Chondrocyte (in vitro differentiated cells): ENCODE results near the gene KAZALD1. TPM values are rescaled to one million over a fixed set of nuclear protein-coding genes. Genes with fewer than 3 reads are reported as not detected.

Source experiments
- DNase-seq: peaks from one replicate; pipeline ENCODE4 v3.0.0; 2021; ENCODE audit warnings: mixed read lengths, low spot score
- H3K27ac Mint-ChIP-seq: one replicate; pipeline ENCODE4 v1.8.0; 2021; ENCODE audit warnings: mild to moderate bottlenecking, moderate library complexity, mixed read lengths; ENCODE audit not compliant: unreplicated experiment
- H3K27me3 Mint-ChIP-seq: 2 replicates; pipeline ENCODE4 v1.8.0; 2021; ENCODE audit warnings: low read depth, mixed read lengths
- H3K36me3 Mint-ChIP-seq: 2 replicates; pipeline ENCODE4 v1.8.0; 2021; ENCODE audit warnings: low read depth, mixed read lengths
- H3K4me1 Mint-ChIP-seq: 2 replicates; pipeline ENCODE4 v1.8.0; 2021; ENCODE audit warnings: low read depth, mild to moderate bottlenecking, mixed read lengths
- H3K4me3 Mint-ChIP-seq: one replicate; pipeline ENCODE4 v1.8.0; 2021; ENCODE audit warnings: mild to moderate bottlenecking, moderate library complexity, mixed read lengths; ENCODE audit not compliant: unreplicated experiment
- H3K9me3 Mint-ChIP-seq: 2 replicates; pipeline ENCODE4 v1.8.0; 2021; ENCODE audit warnings: low read depth, mixed read lengths
- total RNA-seq: library from RNA; stranded (reverse); gene quantifications from 3 replicates; pipeline ENCODE4 v1.2.1, GENCODE V29; 2021
- TF ChIP-seq, protein P1 (sequence below): fragments of 200-600 bp; sonication (generic); IDR thresholded peaks from 2 replicates; pipeline ENCODE4 v1.5.0; 2021; ENCODE audit warnings: antibody characterized with exemption, mild to moderate bottlenecking, moderate library complexity

Gene KAZALD1
- total RNA-seq, 1 donor from 2014 or later, result 18.9 TPM

DNA sequence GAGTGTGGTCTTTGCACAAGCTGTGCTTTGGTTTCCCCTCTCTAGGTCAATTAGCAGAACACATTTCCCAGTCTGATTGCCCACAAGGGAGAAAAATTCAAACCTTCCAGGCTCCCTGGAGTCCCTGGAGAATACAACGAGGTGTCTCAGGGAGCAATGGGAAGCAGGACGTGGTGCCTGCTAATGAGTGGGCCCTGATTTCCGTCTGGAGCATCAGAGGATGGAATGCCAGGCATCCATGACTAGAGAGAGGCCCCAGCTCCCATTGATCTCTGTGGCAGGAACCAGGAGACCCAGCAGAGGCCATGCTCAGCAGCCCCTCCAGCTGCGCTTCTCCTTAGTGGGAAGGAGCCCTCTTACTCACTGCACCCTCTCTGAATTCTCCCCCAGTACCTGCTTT, 36.1 kb downstream of the KAZALD1 start:
- no peaks in the 10 kb centered on the region for H3K4me1 Mint-ChIP-seq
- no peaks in the 10 kb centered on the region for H3K9me3 Mint-ChIP-seq
- H3K4me3 Mint-ChIP-seq, result no peak overlapping the region
- TF ChIP-seq, protein P1, sequence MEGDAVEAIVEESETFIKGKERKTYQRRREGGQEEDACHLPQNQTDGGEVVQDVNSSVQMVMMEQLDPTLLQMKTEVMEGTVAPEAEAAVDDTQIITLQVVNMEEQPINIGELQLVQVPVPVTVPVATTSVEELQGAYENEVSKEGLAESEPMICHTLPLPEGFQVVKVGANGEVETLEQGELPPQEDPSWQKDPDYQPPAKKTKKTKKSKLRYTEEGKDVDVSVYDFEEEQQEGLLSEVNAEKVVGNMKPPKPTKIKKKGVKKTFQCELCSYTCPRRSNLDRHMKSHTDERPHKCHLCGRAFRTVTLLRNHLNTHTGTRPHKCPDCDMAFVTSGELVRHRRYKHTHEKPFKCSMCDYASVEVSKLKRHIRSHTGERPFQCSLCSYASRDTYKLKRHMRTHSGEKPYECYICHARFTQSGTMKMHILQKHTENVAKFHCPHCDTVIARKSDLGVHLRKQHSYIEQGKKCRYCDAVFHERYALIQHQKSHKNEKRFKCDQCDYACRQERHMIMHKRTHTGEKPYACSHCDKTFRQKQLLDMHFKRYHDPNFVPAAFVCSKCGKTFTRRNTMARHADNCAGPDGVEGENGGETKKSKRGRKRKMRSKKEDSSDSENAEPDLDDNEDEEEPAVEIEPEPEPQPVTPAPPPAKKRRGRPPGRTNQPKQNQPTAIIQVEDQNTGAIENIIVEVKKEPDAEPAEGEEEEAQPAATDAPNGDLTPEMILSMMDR, result no peak
- H3K27me3 Mint-ChIP-seq, result peaks cover 39% of the 10 kb centered on the region
- no peaks in the 10 kb centered on the region for H3K36me3 Mint-ChIP-seq
- H3K27ac Mint-ChIP-seq, result no peak overlapping the region
- no peak for DNase-seq

DNA sequence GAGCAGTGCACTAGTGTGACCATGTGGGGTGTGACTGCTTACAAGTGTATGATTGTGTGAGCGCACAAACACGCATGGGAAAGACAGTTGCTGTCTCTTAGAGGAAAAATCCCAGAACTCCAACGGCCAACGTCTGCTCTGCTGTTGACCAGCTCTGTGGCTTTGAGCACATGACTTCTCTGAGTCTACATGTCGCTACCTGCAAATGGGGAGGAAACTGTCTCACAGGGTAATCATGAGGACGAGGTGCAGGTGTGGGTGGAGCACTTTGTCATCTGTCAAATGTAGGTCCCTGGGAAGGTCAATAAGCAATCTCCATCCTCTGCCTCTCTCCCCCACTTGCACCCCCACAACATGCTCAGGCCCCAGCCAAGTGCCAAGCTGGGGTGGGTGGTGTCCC, 38.1 kb downstream of the KAZALD1 start:
- Mint-ChIP-seq H3K27me3 (peaks cover 50% of the 10 kb centered on the region), H3K9me3 (no peaks in the 10 kb centered on the region)

DNA sequence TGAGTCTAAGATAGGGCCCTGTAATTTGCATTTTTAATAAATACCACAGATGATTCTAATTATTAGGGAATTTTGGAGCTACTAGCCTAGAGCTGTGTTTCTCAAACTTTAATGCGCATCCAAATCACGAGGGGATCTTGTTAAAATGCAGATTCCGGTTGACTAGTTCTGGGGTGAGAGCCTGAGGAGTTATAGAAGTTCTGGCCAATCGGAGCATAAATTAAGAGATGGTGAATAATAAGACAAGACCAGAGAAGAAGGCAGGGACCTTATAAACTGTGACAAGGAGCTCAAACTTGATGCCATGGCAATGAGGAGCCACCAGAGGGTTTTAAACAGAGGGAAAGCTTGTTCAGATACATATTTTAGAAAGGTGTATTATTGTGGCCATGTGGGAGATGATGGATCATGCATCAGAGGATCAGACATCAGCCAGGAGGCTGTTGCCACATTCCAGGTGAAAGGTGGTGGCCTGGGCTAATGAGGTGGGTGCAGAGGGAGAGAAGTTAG, 39.6 kb downstream of the KAZALD1 start:
- H3K27ac Mint-ChIP-seq, result no peak overlapping the region
- no peak for DNase-seq
- TF ChIP-seq, protein P1, result no peak
- H3K4me1 Mint-ChIP-seq, result no peaks in the 10 kb centered on the region
- H3K9me3 Mint-ChIP-seq, result no peaks in the 10 kb centered on the region
- no peak overlapping the region for H3K4me3 Mint-ChIP-seq
- peaks cover 56% of the 10 kb centered on the region for H3K27me3 Mint-ChIP-seq
- no peaks in the 10 kb centered on the region for H3K36me3 Mint-ChIP-seq

More for the DNA sequence above, 38.1 kb downstream of the KAZALD1 start:
- Mint-ChIP-seq H3K27ac (no peak overlapping the region), H3K36me3 (no peaks in the 10 kb centered on the region), H3K4me3 (no peak overlapping the region), H3K4me1 (no peaks in the 10 kb centered on the region)
- TF ChIP-seq, protein P1, result no peak
- no peak for DNase-seq

DNA sequence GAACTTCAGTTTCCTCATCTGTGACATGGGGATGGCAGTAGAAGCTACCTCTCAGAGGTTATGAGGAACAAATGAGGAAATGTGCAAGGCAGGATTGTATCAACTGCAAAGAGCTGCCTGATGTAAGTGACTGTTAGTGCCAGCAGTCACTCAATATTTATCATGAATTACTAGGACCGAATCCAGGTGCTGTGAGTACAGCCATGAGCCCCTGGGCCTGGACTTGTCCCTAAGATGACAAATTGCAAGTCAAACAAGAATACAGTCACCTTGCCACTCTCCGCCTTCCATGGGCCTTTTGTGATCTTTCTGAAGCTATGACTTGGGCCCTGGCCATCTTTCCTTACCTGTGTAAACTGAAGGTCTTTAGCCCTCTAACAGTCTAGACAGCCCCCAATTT, 41.6 kb downstream of the KAZALD1 start:
- Mint-ChIP-seq H3K4me3 (no peak overlapping the region), H3K27ac (no peak overlapping the region), H3K36me3 (no peaks in the 10 kb centered on the region), H3K4me1 (no peaks in the 10 kb centered on the region), H3K27me3 (peaks cover 67% of the 10 kb centered on the region), H3K9me3 (no peaks in the 10 kb centered on the region)
- DNase-seq, result no peak
- TF ChIP-seq, protein P1, result no peak

DNA sequence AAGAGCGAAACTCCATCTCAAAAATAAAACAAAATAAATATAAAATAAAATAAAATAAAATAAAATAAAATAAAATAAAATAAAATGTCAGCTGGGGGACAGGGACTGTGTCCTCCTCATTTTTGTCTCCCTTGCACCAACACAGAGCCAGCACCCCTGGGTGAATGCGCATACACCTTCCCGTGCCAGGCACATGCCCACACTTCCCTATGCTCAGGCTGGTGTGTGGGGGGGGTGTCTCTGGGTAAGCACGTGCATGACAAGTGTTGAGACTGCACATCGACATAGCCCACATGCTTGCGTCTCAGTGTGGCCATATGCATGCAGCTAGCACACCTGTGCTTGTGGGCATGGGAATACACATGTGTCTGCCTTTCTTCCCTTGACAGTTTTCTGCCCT, 44.6 kb downstream of the KAZALD1 start:
- Mint-ChIP-seq H3K36me3 (no peaks in the 10 kb centered on the region), H3K9me3 (no peaks in the 10 kb centered on the region), H3K4me3 (no peak overlapping the region), H3K4me1 (no peaks in the 10 kb centered on the region), H3K27ac (no peak overlapping the region), H3K27me3 (peaks cover 63% of the 10 kb centered on the region)
- TF ChIP-seq, protein P1, result no peak
- DNase-seq, result no peak
